GM13977 (cell line): ENCODE measurements around the gene SPATA17.

Experiments used
- DNase-seq: peaks from one replicate; pipeline ENCODE4 v3.0.0; 2012; ENCODE audit warnings: low spot score
- in situ Hi-C: fragments of 300-500 bp; cut with MboI; formaldehyde crosslinking; loops from one replicate; pipeline ENCODE4 v1.12.0; 2022; ENCODE audit warnings: low sequenced_read_pairs, low pct_unique_long_range_greater_than_20kb, mixed read lengths, inconsistent platforms; ENCODE audit not compliant: unreplicated experiment
- TF ChIP-seq, protein P1 (sequence below): IDR thresholded peaks from 2 replicates; pipeline ENCODE4 v1.5.1; 2012; ENCODE audit warnings: mild to moderate bottlenecking, control low read depth; ENCODE audit not compliant: insufficient read depth; ENCODE audit errors: extremely low read depth, missing control alignments

Gene SPATA17

GRCh38 chr1:217876401-217876800, 245.3 kb downstream of the SPATA17 start:
- TF ChIP-seq, protein P1, sequence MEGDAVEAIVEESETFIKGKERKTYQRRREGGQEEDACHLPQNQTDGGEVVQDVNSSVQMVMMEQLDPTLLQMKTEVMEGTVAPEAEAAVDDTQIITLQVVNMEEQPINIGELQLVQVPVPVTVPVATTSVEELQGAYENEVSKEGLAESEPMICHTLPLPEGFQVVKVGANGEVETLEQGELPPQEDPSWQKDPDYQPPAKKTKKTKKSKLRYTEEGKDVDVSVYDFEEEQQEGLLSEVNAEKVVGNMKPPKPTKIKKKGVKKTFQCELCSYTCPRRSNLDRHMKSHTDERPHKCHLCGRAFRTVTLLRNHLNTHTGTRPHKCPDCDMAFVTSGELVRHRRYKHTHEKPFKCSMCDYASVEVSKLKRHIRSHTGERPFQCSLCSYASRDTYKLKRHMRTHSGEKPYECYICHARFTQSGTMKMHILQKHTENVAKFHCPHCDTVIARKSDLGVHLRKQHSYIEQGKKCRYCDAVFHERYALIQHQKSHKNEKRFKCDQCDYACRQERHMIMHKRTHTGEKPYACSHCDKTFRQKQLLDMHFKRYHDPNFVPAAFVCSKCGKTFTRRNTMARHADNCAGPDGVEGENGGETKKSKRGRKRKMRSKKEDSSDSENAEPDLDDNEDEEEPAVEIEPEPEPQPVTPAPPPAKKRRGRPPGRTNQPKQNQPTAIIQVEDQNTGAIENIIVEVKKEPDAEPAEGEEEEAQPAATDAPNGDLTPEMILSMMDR = no peak
- in situ Hi-C loops = no loop called here
- no peak for DNase-seq

DNA sequence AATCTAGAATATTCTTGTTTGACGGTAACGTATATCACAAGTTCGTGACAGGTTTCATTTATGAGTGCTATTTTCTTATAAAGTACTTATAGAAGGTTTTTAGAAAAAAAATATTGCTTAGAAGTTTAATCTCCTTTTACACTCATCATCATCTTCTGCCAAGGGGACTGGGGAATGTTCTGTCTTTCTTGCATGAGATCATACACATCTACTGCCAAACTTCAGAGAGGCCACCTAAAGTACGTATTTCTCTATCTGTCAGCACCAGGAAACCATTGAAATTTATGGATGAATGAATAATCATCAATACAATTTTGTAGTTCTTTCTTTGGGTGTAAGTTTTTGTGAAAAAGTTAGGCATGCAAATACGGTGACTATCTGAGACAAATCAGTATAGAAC, 245.8 kb downstream of the SPATA17 start:
- TF ChIP-seq, protein P1 = no peak
- DNase-seq = no peak
- in situ Hi-C loops = no loop called here

DNA sequence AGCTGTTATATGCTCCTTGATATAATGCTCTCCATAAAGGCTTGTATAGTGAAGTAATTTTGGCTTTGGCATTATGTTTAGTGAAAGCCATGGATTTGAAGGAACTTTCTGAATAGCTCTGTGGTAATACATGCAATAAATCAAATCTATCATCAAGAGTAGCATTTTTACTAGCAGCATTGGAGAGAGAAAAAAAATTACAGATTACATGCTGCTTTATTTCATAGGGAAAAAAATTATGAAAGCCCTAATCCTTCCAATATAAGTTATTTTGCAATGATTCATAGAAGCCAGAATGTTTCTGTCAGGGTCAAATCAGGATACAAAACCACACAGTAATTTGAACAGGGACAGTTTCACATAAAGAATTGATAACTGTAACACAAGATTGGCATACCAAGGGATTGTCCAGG, 250.0 kb downstream of the SPATA17 start:
- TF ChIP-seq, protein P1 = no peak
- in situ Hi-C loops = no loop called here
- DNase-seq = no peak

- DNase-seq = no peak
Measured at GRCh38 chr1:217881607-217882332, 250.6 kb downstream of the SPATA17 start.

DNA sequence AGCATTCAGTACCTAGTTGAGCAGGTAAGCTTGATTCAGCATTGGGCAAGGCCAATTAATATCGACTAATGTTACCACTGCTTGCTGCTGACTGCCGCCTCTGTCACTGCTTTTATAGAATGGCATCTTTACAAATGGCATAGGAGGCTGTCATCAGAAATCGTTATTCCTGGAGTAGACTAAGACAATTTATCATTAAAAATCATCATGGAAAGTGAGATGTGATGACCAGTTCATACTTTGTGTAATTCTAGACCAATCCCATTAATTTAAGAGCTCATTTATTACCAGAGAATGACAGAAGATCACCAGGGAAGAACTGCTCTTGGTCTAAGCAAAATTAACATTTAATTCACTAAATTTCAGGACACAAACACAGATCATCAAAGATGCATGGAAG, 254.0 kb downstream of the SPATA17 start:
- DNase-seq = no peak
- TF ChIP-seq, protein P1 = no peak
- in situ Hi-C loops = no loop called here

More at GRCh38 chr1:217881607-217882332, 250.6 kb downstream of the SPATA17 start:
- in situ Hi-C loops = no loop called here
- TF ChIP-seq, protein P1 = no peak

- DNase-seq = no peak
- TF ChIP-seq, protein P1 = no peak
- in situ Hi-C loops = no loop called here
Measured at GRCh38 chr1:217888328-217888727, 257.2 kb downstream of the SPATA17 start.
